Femur (tissue), 1 donor: ENCODE results near the gene ADGRF1.
"Not testable (repeated sequence)": the region's sequence is repeated elsewhere in the genome, so short reads cannot be mapped to it uniquely, and the experiment has no call there.

ENCODE experiments used
- DNase-seq: peaks from one replicate; pipeline ENCODE4 v3.0.0-alpha.2; 2017

ADGRF1 gene

DNA sequence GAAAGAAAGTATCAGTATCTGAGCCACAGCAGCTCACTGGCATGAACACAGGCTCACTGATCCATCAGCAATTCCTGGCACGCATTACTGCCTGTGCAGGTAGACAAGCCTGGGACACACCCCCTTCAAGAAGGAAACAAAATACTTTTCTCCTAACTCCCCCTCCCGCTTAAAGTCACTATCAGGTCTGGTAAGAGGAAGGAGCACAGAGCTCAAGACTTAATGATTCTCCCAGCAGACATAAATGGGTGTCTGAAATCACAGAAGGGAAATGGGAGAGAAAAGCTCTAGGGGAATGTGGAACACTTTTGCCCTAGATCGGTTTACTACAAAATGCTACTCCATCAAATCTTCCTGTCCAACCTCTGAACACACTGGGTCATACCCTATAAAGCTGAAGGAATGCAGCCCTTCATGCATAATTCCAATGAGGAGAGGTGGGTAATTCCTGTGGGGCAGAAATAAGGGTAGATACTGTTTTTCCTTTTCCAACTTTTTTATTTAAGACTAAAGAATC lies at the start of gene ADGRF1:
Gene ADGRF1 (minus strand): TSS at position 58 of the 517 bp plus-strand sequence. CDS start 13,271 bp downstream, outside the sequence.
- DNase-seq = no peak

DNA sequence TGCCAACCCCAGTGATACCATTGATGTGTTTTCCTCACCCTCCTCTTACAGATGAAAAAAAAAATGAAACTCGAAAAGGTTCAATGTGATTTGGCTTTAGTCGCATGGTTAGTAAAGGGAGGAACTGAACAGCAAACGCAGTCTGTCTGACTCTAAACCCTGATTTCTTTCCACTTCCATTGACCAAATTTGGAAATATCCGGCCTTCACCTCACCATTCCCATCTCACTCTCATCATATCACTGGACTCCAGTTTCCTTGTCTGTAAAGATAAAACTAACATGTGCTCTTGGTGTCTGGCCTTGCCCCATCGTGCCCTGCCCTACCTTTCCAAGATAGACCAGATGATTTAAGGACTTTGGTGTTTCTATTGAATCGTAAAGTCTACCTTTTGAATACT lies 48.7 kb upstream of the ADGRF1 start:
- DNase-seq = no peak

DNA sequence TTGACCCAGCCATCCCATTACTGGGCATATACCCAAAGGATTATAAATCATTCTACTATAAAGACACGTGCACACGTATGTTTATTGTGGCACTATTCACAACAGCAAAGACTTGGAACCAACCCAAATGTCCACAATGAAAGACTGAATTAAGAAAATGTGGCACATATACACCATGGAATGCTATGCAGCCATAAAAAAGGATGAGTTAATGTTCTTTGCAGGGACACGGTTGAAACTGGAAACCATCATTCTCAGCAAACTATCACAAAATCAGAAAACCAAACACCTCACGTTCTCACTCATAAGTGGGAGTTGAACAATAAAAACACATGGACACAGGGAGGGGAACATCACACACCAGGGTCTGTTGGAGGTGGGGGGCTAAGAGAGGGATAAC lies 47.3 kb upstream of the ADGRF1 start:
- not testable (repeated sequence) for DNase-seq

DNA sequence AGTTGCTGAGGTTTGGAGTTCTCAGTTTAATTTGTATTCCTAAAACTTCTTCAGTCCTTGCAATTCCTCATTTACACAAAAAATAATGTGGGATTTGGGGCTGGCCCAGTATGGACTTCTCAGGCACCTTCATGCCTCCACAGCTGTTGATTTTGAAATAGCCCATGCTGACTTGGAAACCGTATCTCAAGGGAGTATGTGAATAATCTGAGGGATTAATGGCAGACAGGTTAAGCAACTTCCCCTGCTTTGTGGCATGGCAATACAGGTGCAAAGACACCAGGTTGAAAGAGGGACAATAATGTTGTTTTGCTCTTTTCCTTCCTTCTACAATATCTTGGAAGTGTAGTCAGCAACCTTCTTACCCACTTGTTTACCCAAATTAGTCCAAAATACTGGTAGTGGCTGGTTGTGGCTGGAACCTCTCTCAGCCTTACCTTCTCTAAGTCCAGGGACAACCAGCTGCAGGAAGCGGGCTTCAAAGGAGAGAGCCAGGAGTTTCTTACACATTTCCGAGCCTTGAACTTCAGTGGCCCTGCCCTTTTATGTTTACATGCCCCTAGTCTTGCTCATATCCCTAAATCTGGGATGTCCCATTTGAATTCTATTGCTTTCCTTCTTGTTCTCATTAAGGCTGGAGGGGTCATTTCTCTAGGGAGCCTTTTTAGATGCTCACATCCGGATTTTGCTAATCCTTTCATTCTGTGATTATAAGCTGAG lies 44.1 kb upstream of the ADGRF1 start:
- DNase-seq = no peak

DNA sequence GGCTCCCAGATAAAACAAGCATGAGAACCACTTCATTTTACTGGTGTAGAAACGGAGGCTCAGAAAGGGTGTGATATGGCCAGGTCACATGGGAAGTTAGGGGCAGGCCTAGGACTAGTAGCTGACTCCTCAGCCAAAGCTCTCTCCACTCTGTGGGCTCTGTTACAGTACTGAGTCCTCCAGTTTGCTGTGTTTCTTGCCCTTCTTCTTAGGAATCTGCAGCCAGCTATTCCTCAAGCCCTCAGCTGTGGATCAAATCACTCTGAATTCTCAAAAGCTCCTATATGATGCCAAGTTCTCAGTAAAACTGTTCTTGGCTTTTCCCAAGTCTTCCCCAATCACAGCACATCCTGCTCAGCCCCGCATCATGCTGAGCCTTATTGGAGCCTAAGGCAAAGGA lies 42.5 kb upstream of the ADGRF1 start:
- DNase-seq = no peak

DNA sequence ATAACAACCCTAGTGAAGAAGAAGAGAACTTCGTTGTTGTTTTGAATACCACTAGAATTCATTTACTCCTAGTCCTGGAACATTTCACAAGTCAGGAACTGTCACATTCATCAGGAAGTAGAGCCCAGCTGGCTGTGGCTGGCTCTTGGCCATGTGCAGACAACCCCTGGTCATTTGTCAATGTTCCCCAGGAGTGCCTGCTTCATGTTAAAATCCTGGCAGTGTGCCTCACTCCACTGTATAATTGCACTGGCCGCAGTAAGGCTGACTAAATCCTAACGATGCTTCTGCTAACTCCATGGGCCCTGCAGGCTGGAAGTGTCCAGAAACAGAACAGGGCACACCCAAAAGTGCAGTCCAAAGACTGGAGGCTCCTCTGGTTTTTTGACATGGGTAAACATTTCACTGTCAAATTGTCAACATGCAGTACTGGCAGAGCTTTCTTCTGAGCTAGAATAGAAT lies 41.5 kb upstream of the ADGRF1 start:
- DNase-seq = peak; percentile 88

DNA sequence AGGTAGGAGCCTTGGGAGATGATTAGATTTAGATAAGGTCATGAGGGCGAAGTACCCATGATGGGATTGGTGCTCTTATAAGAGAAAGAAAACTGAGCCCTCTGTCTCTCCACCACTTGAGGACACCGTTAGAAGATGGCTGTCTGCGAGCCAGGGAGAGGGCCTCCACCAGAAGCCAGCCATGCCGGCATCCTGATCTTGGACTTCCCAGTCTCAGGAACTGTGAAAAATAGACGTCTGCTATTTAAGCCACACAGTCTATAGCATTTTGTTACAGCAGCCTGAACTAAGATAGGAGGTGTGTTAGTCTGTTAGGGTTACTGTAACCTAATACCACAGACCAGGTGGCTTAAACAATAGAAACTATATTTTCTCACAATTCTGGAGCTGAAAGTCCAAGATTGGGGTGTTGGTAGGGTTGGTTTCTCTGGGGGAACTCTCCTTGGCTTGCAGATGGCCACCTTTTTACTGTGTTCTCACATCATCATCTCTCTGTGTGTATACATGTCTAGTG lies 38.0 kb upstream of the ADGRF1 start:
- no peak for DNase-seq

DNA sequence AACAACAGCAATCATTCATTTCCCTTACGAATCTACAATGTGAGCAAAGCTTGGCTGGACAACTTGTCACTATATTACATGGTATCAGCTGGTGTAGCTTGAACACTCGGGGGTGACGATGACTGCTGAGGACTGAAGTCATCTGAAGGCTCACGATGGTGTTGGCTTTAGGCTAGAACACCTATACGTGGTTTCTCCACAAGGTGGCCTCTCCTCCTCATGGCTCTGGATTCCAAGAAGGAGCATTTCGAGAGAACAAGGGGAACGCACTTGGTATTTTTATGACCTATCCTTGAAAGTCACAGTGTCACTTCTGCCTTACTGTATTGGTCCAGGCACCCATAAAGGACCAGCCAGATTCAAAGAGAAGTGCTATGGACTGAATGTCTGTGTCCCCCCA lies 37.5 kb upstream of the ADGRF1 start:
- no peak for DNase-seq

DNA sequence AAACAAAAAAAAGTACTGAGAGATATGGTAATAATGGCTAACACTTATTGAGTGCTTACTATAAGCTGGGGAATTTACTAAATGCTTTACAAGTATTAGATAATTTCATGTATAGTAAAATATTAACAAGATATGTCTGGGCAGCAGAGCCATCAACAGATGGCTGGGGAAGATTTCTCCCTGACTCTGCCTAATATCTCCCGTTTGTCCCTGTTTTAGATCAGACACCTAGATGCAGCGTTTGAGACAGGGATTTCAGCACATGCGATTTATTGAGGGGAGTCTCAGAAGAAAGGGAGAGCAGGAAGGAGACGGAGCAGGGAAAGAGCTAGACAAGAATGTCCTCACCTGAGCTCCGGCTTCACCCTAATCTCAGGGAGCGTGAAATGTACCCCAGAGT lies 36.9 kb upstream of the ADGRF1 start:
- DNase-seq = no peak

DNA sequence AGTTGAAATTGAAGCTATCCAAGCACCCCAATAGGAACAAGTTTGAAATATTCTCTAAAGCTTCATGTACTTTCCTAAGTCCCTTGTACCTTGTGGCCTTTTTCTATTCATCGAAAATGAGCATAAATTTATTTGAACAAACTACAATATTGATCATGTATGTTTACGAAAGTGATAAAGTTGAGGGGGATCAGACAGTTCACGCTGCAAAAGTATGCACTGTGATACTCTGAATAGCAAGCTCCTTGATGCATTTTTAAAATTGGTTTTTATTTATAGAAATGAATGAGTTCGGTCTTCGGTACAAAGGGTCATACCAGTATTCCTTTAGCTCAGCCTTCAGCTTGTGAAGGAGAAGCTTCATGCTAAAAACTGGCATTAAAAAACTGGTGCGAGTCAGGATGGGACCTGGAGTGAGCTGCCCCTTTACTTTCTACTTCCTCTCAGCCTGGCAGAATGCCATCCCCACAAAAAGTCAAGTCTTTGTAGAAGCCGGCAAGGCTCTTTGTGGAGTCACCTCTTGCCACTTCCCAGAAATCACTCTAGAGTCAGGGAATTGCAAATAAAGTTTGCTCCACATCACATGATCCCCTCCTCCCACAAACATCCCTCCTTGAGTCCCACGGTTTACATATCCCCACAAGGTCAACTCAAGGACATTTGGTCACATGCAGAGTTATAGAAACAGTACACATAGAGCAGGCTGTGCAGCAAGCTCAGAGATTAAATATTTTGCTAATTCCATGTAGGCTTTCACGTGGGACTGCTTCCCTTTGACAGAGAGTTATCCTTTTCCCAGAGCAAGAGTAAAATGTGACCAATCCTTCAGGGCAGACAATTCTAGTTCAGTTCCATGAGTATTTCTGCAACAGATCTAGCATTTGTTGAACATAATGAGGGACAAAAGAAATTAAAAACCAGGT lies 34.6 kb upstream of the ADGRF1 start:
- no peak for DNase-seq

DNA sequence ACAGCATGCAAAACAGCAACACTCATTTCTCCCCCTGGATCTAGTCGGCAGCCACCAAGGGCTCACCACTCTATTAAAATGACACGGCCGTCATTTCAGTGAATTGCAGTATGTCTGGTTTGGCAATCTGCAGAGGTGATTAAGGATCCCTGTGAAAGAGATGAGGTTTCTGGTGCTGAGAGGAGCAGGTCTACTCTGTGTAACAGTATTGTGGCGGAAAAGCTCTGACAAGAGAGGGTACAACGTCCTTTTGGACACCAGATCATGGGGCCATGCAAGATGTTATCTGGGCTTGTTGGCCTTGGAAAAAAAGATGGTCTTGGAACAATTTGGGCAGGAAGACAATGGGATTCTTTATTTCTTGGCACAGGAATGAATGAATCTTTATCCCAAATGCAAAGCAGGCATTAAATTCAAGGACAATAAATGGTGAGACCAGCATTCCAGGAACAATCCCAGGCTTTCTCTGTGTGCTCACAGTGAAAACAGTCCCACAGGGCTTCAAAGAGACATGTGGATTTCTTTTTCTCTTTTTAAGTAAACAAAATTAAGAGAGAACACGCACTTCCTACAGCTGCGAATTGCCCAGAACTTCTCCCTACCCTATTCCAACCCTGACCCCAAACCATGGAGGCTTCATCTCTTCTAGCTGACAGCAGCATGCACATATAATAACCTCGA lies 33.7 kb upstream of the ADGRF1 start:
- DNase-seq = no peak

DNA sequence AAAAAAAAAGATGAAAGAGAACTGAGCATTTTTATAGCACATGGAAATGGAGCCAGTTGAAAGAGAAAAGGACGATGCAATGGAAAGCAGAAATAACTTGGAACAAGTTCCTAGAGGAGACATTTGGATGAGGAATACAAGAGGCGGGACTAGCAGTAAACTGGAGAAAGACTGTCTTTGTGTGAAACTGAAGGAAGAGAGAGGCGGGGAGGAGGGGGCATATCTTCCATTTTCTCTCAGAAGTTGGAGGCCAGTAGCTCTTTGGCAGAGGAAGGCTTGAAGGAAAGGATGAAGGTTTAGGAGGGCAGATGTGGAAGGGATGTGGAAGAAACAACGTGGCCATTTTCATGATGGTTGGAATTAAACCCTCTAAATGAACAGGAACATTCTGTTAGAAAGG lies 33.0 kb upstream of the ADGRF1 start:
- no peak for DNase-seq

DNA sequence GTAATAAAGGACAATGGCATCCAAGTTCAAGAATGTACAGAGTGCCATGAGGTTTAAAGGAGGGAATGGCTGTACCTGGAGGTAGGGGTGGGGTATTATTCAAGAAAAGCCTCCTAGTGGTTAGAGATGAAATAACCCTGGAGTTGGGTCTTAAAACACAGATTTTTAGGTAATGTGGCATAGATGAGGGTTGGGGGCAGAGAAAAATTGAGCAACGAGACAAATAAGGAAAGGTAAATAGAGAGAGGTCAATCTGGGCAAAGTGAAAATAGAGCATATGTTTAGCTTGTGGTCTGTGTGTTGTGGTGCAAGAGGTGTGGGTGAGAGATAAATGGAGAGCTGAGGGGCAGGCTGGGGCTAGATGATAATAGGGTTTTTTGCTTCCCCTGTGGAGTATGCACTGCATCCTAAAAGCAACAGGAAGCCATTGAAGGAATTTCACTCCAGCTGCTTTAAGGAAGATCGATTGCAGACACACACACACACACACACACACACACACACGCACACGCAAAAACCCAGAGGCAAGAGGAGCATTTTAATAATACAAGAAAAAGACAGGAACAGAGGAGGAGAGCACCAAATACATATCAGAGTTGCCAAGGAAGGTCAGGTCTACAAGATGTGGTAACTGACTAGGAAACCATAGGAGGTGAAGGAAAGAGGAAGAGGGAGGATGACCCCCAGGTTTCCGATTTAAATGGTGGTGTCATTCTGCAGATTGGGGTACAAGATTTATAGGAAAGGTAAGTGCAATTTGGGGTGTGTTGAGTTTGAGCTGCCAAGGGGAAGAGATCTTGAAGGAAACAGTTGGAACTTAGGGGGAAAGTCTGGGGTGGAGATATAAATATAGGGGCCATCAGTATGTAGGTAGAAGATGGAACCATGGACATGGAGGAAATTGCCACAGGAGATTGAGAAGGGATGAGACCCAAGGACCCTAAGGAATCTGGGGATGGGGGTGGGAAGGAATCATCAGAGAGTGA lies 31.3 kb upstream of the ADGRF1 start:
- no peak for DNase-seq

DNA sequence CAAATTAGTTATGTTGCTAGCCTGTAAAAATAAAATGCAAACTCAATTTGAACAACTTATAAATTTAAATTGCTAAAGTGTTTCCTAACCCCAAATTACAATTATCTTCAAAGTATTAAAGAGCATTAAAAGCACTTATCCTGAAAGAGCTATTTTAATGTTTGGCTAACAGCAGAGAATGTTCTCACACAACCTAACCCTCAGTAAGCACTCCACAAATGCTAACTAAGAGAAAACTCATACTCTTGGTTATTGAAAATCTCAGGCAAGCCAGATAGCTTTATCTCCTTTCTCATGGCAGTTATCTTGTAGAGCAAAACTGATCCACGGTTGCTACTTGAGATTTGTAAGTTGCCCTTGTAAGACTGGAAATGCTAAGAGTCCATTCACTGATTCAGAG lies 30.5 kb upstream of the ADGRF1 start:
- DNase-seq = no peak

DNA sequence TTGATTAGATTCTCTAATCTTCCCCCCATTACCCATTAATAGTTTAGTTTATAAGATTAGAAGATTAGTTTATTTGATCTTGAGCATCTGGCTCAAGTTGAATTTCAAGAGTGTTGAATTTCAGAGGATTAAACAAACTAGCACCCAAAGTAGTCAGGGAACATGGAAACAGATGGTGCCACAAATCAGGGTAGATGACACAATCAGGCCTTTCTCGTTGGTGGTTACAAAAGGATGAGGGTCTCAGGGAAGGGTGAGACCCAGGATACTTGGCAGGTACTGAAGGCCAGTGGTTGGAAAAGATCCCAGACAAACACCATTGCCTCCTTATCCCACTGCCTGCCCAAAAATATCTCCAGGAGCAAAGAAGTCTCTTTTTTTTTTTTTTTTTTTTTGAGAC lies 29.5 kb upstream of the ADGRF1 start:
- DNase-seq = no peak

DNA sequence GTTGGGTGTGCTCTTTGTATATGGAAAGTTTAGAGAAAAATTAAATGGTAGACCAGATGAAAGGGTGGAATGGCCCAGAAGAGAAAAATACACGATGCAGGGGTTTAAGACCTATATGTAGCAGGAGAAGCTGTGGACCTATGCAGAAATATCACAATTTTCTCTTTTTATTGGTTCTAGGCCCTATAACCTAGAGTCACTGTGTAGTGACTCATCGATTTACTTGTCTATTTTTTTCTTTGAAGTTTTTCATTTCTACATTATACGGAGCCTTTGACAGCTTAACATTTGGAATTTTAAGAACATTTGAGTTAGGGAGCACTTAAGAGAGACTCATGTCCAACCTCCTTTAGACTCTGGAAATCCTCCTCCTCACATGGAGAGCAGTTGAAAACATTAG lies 28.3 kb upstream of the ADGRF1 start:
- DNase-seq = no peak

DNA sequence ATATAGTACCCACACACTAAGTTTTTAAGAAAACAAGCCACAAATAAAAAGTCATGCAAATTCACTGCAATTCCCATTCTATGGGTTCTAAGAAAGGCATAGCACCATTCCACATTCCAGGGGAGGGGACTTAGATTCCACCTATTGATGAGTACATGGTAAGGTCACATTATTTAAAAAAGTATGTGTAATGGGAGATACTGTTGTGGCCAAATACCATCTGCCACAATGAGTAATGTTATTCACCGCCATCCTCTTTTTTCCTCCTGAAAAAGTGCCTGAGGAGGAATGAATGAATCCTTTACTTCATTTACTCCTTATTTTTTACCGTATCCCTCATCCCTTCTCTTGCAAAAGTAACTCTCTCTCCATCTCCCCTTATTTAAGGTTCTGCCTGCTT lies 27.0 kb upstream of the ADGRF1 start:
- no peak for DNase-seq

DNA sequence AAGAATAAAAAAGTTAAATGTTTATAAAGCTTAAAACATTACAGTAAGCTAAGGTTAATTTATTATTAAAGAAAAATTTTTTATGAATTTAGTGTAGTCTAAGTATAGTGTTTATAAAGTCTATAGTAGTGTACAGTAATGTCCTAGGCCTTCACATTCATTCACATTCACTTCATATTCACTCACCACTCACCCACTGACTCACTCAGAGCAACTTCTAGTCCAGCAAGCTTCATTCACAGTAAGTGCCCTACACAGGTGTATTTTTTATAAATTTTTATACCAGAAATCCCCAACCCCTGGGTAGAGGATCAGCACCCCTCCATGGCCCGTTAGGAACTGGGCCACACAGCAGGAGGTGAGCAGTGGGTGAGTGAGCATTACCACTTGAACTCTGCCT lies 24.3 kb upstream of the ADGRF1 start:
- DNase-seq = no peak

DNA sequence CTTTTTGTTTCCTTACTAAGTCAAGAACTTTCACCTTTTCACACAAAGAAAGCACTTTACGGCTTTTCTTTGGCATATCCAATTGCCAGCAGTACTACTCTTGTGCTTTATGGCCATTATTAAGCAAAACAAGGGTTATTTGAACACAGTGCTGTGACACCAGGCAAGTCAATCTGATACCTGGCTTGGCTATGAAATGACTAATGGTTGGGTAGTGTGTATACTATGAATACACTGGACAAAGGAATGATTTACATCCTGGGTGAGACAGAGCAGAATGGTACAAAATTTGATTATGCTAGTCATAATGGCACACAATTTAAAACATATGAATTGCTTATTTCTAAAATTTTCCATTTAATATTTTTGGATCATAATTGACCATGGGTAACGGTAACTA lies 22.1 kb upstream of the ADGRF1 start:
- DNase-seq = no peak

DNA sequence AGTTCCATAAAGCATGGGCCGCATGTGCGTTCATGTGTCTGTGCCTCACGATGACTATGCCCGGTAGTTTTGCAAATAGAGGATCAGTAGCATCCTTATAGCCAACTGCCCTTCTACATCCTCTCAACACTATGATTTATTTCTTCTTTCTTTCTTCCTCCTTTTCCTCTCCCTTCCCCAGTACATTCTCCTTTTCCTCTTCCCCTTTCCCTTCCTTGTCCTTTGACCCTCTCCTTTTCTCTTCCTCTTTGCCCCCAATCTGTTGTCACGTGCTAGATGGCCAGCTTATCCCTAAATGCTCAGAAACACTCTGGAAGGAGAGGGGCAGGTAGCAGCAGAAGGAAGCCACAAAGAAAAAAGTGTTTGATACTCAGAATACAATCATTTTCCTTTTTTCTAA lies 20.2 kb upstream of the ADGRF1 start:
- no peak for DNase-seq
